WERI-Rb-1 (cell line): ENCODE results near the gene NCOR2.

Experiments
- DNase-seq: peaks from one replicate; pipeline ENCODE4 v3.0.0-alpha.2; 2020
- H3K27ac ChIP-seq: fragments of 250-450 bp; sonication (Bioruptor Pico); 2 replicates; pipeline ENCODE4 v1.5.1; 2020; ENCODE audit warnings: mild to moderate bottlenecking, moderate library complexity
- H3K27me3 ChIP-seq: fragments of 250-450 bp; sonication (Bioruptor Pico); 2 replicates; pipeline ENCODE4 v1.5.1; 2021; ENCODE audit warnings: mild to moderate bottlenecking, low read depth, moderate library complexity; ENCODE audit not compliant: insufficient read depth, severe bottlenecking
- H3K36me3 ChIP-seq: fragments of 250-450 bp; sonication (Bioruptor Pico); 2 replicates; pipeline ENCODE4 v1.5.1; 2020; ENCODE audit warnings: mild to moderate bottlenecking, moderate library complexity
- H3K4me3 ChIP-seq: 2 replicates; pipeline ENCODE4 v1.5.1; 2011; ENCODE audit warnings: low read depth, mild to moderate bottlenecking, control low read depth, low read length
- H3K9me3 ChIP-seq: fragments of 250-450 bp; sonication (Bioruptor Pico); 2 replicates; pipeline ENCODE4 v1.5.1; 2021; ENCODE audit warnings: mild to moderate bottlenecking, moderate library complexity; ENCODE audit not compliant: severe bottlenecking
- CTCF ChIP-seq: IDR thresholded peaks from 2 replicates; pipeline ENCODE4 v1.5.1; 2011; ENCODE audit warnings: low read depth, mild to moderate bottlenecking, control low read depth, inconsistent platforms, low read length

NCOR2 gene

GRCh38 chr12:124607681-124608425 is 40.4 kb upstream of the NCOR2 start:
- no peak for TF ChIP-seq CTCF
- no peak for DNase-seq
- Histone ChIP-seq H3K27me3 (no peaks in the 10 kb centered on the region), H3K9me3 (no peaks in the 10 kb centered on the region), H3K27ac (no peak overlapping the region), H3K36me3 (no peaks in the 10 kb centered on the region), H3K4me3 (no peak overlapping the region)

- no peak for TF ChIP-seq CTCF
- Histone ChIP-seq H3K27ac (no peak overlapping the region), H3K36me3 (no peaks in the 10 kb centered on the region), H3K9me3 (no peaks in the 10 kb centered on the region), H3K4me3 (no peak overlapping the region), H3K27me3 (no peaks in the 10 kb centered on the region)
- no peak for DNase-seq
Measured at GRCh38 chr12:124605883-124606774, 38.7 kb upstream of the NCOR2 start.

GRCh38 chr12:124605150-124605882 is 37.9 kb upstream of the NCOR2 start:
- no peaks in the 10 kb centered on the region for H3K27me3 ChIP-seq
- no peak overlapping the region for H3K27ac ChIP-seq
- H3K9me3 ChIP-seq, result no peaks in the 10 kb centered on the region
- no peaks in the 10 kb centered on the region for H3K36me3 ChIP-seq
- TF ChIP-seq CTCF, result no peak
- peak; percentile 63 for DNase-seq
- no peak overlapping the region for H3K4me3 ChIP-seq

GRCh38 chr12:124604264-124604680 is 36.9 kb upstream of the NCOR2 start:
- Histone ChIP-seq H3K9me3 (no peaks in the 10 kb centered on the region), H3K36me3 (no peaks in the 10 kb centered on the region), H3K27me3 (no peaks in the 10 kb centered on the region), H3K27ac (no peak overlapping the region), H3K4me3 (no peak overlapping the region)
- no peak for DNase-seq
- no peak for TF ChIP-seq CTCF

GRCh38 chr12:124603831-124604251 is 36.4 kb upstream of the NCOR2 start:
- no peaks in the 10 kb centered on the region for H3K36me3 ChIP-seq
- H3K9me3 ChIP-seq, result no peaks in the 10 kb centered on the region
- H3K4me3 ChIP-seq, result no peak overlapping the region
- no peaks in the 10 kb centered on the region for H3K27me3 ChIP-seq
- DNase-seq, result no peak
- H3K27ac ChIP-seq, result no peak overlapping the region
- no peak for TF ChIP-seq CTCF
